K562 (cell line): ENCODE measurements around the gene NXF3. TPM values are rescaled to one million over a fixed set of nuclear protein-coding genes. Genes with fewer than 3 reads are reported as not detected.

Experiments
- CBFB ChIP-seq: sonication (generic); formaldehyde crosslinking; IDR thresholded peaks from 2 replicates; pipeline ENCODE4 v1.4.0; 2020; ENCODE audit warnings: mild to moderate bottlenecking, missing genetic modification reagents
- CEBPZ ChIP-seq: fragments of 150-350 bp; IDR thresholded peaks from 2 replicates; pipeline ENCODE4 v1.6.1; 2014; ENCODE audit warnings: low read depth, mild to moderate bottlenecking, low read length, borderline replicate concordance
- DIDO1 ChIP-seq: fragments of 450-650 bp; IDR thresholded peaks from 2 replicates; pipeline ENCODE4 v1.6.1; 2016; ENCODE audit warnings: low read depth, missing biosample characterization, missing genetic modification characterization
- EHMT2 ChIP-seq: fragments of 450-650 bp; IDR thresholded peaks from 2 replicates; pipeline ENCODE4 v1.6.1; 2018; ENCODE audit warnings: antibody characterized with exemption
- ETV1 ChIP-seq: fragments of 450-650 bp; conservative IDR thresholded peaks from 2 replicates; pipeline ENCODE4 v1.6.1; 2016; ENCODE audit warnings: missing genetic modification characterization, control low read depth, low read depth, missing compliant biosample characterization
- MAX ChIP-seq: sonication (generic); formaldehyde crosslinking; IDR thresholded peaks from 2 replicates; pipeline ENCODE4 v1.9.0; 2022; ENCODE audit warnings: mild to moderate bottlenecking, missing genetic modification reagents
- MTA3 ChIP-seq: fragments of 450-650 bp; formaldehyde crosslinking; IDR thresholded peaks from 2 replicates; pipeline ENCODE4 v1.6.1; 2017; ENCODE audit warnings: mild to moderate bottlenecking, borderline replicate concordance
- MYNN ChIP-seq, 2 experiments: sonication (generic); formaldehyde crosslinking in 1 of 2; IDR thresholded peaks; 2 replicates each; pipeline versions ENCODE4 v1.5.0 to v1.6.1; 2016 to 2020; ENCODE audit warnings: antibody characterized with exemption in 1 of 2, missing genetic modification reagents in 1 of 2
- NR2C1 ChIP-seq, 2 experiments: fragments of 450-650 bp; IDR thresholded peaks; 2 replicates each; pipeline ENCODE4 v1.6.1; 2017; ENCODE audit warnings: mild to moderate bottlenecking in 2 of 2, antibody characterized with exemption in 1 of 2, inconsistent platforms in 1 of 2, missing compliant biosample characterization in 1 of 2, missing genetic modification characterization in 1 of 2
- PRDM10 ChIP-seq: fragments of 450-650 bp; IDR thresholded peaks from 2 replicates; pipeline ENCODE4 v1.6.1; 2018; ENCODE audit not compliant: partially characterized antibody
- RBBP5 ChIP-seq: fragments of 200-600 bp; sonication (generic); IDR thresholded peaks from 2 replicates; pipeline ENCODE4 v1.6.1; 2012; ENCODE audit warnings: borderline replicate concordance, mild to moderate bottlenecking, low read length, control low read depth, inconsistent platforms; ENCODE audit not compliant: insufficient read depth, poor library complexity, severe bottlenecking
- TEAD4 ChIP-seq, 2 experiments: sonication (generic) in 1 of 2; formaldehyde crosslinking in 1 of 2; IDR thresholded peaks; 2 replicates each; pipeline versions ENCODE4 v1.6.1 to v1.8.0; 2012 to 2022; ENCODE audit warnings: borderline replicate concordance in 1 of 2, inconsistent platforms in 1 of 2, low read length in 1 of 2, mild to moderate bottlenecking in 1 of 2, missing genetic modification reagents in 1 of 2
- USF1 ChIP-seq: sonication (generic); formaldehyde crosslinking; IDR thresholded peaks from 2 replicates; pipeline ENCODE4 v1.9.0; 2022; ENCODE audit warnings: mild to moderate bottlenecking, missing genetic modification reagents
- ZNF398 ChIP-seq: fragments of 250-450 bp; sonication (Bioruptor Pico); IDR thresholded peaks from 2 replicates; pipeline ENCODE4 v1.8.0; 2021; ENCODE audit warnings: moderate library complexity, mild to moderate bottlenecking, inconsistent platforms
- polyA plus RNA-seq, 8 experiments: library from polyadenylated mRNA; depleted of rRNA in 4 of 8; stranded (reverse) in 5 of 8; unstranded in 3 of 8; fragments of >200 nt; fragmentation: Nextera tagmentation in 2 of 8; fragmentation: Illumina TruSeq in 1 of 8; extraction: Ambion mirVana in 2 of 8; extraction: Trizol in 1 of 8; gene quantifications; 2 replicates each; pipeline versions ENCODE4 v1.2.1 to v1.2.3, GENCODE V29; 2011 to 2014; ENCODE audit warnings: inconsistent platforms in 1 of 8, missing spikeins in 1 of 8
- total RNA-seq, 7 experiments: library from RNA; depleted of rRNA in 6 of 7; stranded (reverse); fragments of >200 nt in 6 of 7; fragmentation: Illumina TruSeq in 2 of 7; extraction: Trizol in 2 of 7; gene quantifications; 2 replicates each; pipeline versions ENCODE4 v1.2.1 to v1.2.3, GENCODE V29; 2011 to 2021; ENCODE audit warnings: low replicate concordance in 1 of 7
- TF ChIP-seq, protein P1 (sequence below): sonication (generic); formaldehyde crosslinking; IDR thresholded peaks from 2 replicates; pipeline ENCODE4 v1.8.1; 2022; ENCODE audit warnings: missing genetic modification reagents

Gene NXF3
- total and polyA plus RNA-seq, 9 of the 15 experiments (the other 6 are each of a cell fraction or from before 2014, with no cell fraction given), result 0.18 to 0.40 (median 0.28) TPM; not detected in 2

DNA sequence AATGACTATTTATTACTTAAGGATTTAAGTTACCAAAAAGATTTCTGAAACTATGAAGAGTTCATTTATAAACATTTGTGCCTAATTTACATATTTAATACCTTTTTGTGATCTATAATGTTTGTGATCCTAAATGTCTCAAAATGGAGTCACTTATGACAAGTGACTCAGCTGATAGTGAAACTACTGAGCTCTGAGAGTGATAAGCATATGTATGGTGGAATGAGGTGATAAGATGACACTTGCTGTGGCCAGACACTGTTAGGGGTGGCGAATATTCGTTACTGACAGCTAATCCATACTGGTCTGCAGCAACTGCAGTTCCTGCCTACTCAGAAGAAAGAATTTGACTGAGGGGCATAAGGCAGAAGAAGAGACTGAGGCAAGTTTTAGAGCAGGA lies 5.5 kb upstream of the NXF3 start (continued):
- TF ChIP-seq PRDM10, result no peak
- TF ChIP-seq NR2C1 (IDR thresholded peaks at IDR 0.05), result no peak
- TF ChIP-seq NR2C1 (tag; IDR thresholded peaks at IDR 0.05), result peak; percentile 94
- TF ChIP-seq MAX (CRISPR knock-in tag), result no peak
- no peak for TF ChIP-seq RBBP5
- TF ChIP-seq ZNF398 (CRISPR knock-in tag), result peak; percentile 94
- no peak for TF ChIP-seq USF1 (CRISPR knock-in tag)
- TF ChIP-seq ETV1 (tag), result peak; percentile 81; the same call in 1 of the 2 replicates
- peak; percentile 18; the same call in 1 of the 2 replicates for TF ChIP-seq MTA3
- TF ChIP-seq CEBPZ, result no peak
- no peak for TF ChIP-seq CBFB (CRISPR knock-in tag)
- TF ChIP-seq, protein P1, sequence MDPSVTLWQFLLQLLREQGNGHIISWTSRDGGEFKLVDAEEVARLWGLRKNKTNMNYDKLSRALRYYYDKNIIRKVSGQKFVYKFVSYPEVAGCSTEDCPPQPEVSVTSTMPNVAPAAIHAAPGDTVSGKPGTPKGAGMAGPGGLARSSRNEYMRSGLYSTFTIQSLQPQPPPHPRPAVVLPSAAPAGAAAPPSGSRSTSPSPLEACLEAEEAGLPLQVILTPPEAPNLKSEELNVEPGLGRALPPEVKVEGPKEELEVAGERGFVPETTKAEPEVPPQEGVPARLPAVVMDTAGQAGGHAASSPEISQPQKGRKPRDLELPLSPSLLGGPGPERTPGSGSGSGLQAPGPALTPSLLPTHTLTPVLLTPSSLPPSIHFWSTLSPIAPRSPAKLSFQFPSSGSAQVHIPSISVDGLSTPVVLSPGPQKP (CRISPR knock-in tag), result no peak
- no peak for TF ChIP-seq MYNN (IDR thresholded peaks at IDR 0.05)
- no peak for TF ChIP-seq MYNN (CRISPR knock-in tag; IDR thresholded peaks at IDR 0.05)
- TF ChIP-seq DIDO1, result 0 out of 2 replicates have a peak, but pooled peaks have one; percentile 58
- TF ChIP-seq TEAD4 (IDR thresholded peaks at IDR 0.05; ENCODE audit: low read length), result peak; percentile 92
- no peak for TF ChIP-seq TEAD4 (CRISPR knock-in tag; IDR thresholded peaks at IDR 0.05; ENCODE audit: borderline replicate concordance)
- no peak for TF ChIP-seq EHMT2
